ENCODE data around the gene GREM2. TPM values are rescaled to one million over a fixed set of nuclear protein-coding genes. Genes with fewer than 3 reads are reported as not detected.

The GREM2 gene
- total RNA-seq, 1 experiment from 2014 or later = not detected

DNA sequence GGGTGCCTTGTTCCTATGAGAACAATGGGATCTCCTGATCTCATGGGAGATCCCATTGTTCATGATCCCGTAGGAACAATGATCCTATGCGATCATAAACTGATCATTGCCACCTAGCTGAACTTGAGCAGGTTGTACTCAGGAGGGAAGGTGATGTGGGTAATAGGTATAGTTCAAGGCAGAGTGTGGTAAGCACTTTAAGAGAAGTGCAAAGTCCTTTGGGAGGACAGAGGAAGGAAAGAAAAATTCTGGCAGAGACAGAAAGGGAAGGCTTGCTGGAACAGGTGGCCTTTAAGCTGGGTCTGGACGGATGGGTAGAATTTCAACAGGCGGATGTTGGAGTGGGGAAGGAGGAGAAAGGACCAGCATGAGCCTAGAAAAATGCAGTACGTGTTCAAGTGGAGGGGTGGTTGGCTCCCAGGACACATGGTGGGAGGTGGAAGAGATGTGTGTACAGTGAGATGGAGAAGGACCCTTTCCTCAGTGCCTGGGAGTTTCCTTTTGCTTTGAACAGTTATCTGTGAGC lies 22.3 kb downstream of the GREM2 start:
- Mint-ChIP-seq H3K4me1 (ENCODE audit: insufficient read depth, unreplicated experiment) (no peaks in the 10 kb centered on the region), H3K27me3 (ENCODE audit: insufficient read depth, unreplicated experiment) (no peaks in the 10 kb centered on the region), H3K36me3 (ENCODE audit: insufficient read depth, unreplicated experiment) (no peaks in the 10 kb centered on the region), H3K4me3 (ENCODE audit: unreplicated experiment) (no peak overlapping the region), H3K27ac (ENCODE audit: low read depth, unreplicated experiment) (no peak overlapping the region), H3K9me3 (ENCODE audit: unreplicated experiment) (no peaks in the 10 kb centered on the region)
- DNase-seq (ENCODE audit: unreplicated experiment) = no peak
- TF ChIP-seq, protein P1, sequence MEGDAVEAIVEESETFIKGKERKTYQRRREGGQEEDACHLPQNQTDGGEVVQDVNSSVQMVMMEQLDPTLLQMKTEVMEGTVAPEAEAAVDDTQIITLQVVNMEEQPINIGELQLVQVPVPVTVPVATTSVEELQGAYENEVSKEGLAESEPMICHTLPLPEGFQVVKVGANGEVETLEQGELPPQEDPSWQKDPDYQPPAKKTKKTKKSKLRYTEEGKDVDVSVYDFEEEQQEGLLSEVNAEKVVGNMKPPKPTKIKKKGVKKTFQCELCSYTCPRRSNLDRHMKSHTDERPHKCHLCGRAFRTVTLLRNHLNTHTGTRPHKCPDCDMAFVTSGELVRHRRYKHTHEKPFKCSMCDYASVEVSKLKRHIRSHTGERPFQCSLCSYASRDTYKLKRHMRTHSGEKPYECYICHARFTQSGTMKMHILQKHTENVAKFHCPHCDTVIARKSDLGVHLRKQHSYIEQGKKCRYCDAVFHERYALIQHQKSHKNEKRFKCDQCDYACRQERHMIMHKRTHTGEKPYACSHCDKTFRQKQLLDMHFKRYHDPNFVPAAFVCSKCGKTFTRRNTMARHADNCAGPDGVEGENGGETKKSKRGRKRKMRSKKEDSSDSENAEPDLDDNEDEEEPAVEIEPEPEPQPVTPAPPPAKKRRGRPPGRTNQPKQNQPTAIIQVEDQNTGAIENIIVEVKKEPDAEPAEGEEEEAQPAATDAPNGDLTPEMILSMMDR (IDR thresholded peaks at IDR 0.05; ENCODE audit: unreplicated experiment) = no peak
- CTCF ChIA-PET = interaction anchor here (0.5 to 2.4 kb wide), 10 partner anchors 8 to 1398 kb away, joined by 3 to 9 read pairs (median 3); no protein-coding TSS in a partner anchor
- intact Hi-C loops (cut with micrococcal nuclease) = no loop called here
- no TSS peak for BruUV-seq (replicated peaks)
- POLR2A ChIA-PET = interaction anchor here (0.9 kb wide), 1 partner anchor 23 kb away, joined by 3 read pairs; no protein-coding TSS in a partner anchor

DNA sequence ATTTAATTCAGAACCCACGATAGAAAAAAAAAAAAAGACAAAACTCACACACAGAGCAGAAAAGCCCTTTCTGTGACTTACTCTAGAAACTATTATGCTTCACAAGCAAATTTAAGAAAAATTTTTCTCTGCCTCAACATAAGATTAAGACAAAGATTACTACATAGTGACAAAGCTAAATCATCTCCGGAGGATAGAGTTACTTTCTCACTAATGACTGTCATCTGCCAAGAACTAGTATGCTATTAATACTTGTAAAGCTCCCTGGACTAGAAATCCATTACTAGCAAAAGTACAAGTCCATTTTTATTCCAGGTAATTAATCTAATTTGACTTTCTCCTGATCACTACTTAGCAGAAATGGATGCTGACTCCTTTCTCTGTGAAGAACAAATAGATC lies 25.9 kb downstream of the GREM2 start:
- Mint-ChIP-seq H3K27ac (ENCODE audit: low read depth, unreplicated experiment) (no peak overlapping the region), H3K4me1 (ENCODE audit: insufficient read depth, unreplicated experiment) (peaks cover 5% of the 10 kb centered on the region), H3K27me3 (ENCODE audit: insufficient read depth, unreplicated experiment) (no peaks in the 10 kb centered on the region), H3K4me3 (ENCODE audit: unreplicated experiment) (no peak overlapping the region), H3K9me3 (ENCODE audit: unreplicated experiment) (no peaks in the 10 kb centered on the region), H3K36me3 (ENCODE audit: insufficient read depth, unreplicated experiment) (no peaks in the 10 kb centered on the region)
- intact Hi-C loops (cut with micrococcal nuclease) = no loop called here
- CTCF ChIA-PET = interaction anchor here (0.6 to 1.9 kb wide), 5 partner anchors 16 to 419 kb away, joined by 3 to 9 read pairs (median 4); no protein-coding TSS in a partner anchor
- POLR2A ChIA-PET = interaction anchor here (0.6 kb wide), 1 partner anchor 77 kb away, joined by 3 read pairs; no protein-coding TSS in a partner anchor
- no TSS peak for BruUV-seq (replicated peaks)
- TF ChIP-seq, protein P1 (IDR thresholded peaks at IDR 0.05; ENCODE audit: unreplicated experiment) = no peak
- no peak for DNase-seq (ENCODE audit: unreplicated experiment)

DNA sequence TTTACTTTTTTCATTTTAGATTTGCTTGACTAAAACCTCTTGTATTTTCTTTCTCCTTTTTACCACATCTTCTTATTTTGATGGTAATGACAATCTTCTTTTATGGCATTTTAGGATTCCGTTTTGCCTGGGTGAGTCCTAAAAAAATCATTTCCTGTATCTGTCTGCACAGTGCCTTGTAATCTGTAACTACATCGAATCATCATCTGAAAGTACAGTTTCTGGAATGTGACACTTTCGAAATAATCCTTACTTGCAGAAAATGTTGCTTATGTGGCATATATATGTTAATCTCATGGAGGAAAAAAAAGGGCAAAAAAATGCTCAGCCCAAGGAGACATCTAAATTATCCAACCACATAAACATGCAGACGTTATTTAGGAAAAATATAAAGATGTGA lies 29.0 kb downstream of the GREM2 start:
- peaks cover 5% of the 10 kb centered on the region for H3K4me1 Mint-ChIP-seq (ENCODE audit: insufficient read depth, unreplicated experiment)
- H3K27ac Mint-ChIP-seq (ENCODE audit: low read depth, unreplicated experiment) = no peak overlapping the region
- BruUV-seq (replicated peaks) = no TSS peak
- POLR2A ChIA-PET = interaction anchor here (0.7 to 1.0 kb wide), 2 partner anchors 29 to 30 kb away, joined by 3 to 5 read pairs; partner anchors contain the start of gene GREM2
- H3K9me3 Mint-ChIP-seq (ENCODE audit: unreplicated experiment) = no peaks in the 10 kb centered on the region
- TF ChIP-seq, protein P1 (IDR thresholded peaks at IDR 0.05; ENCODE audit: unreplicated experiment) = no peak
- CTCF ChIA-PET = interaction anchor here (0.8 to 2.3 kb wide), 3 partner anchors 8 to 29 kb away, joined by 3 to 9 read pairs (median 5); no protein-coding TSS in a partner anchor
- intact Hi-C loops (cut with micrococcal nuclease) = no loop called here
- DNase-seq (ENCODE audit: unreplicated experiment) = no peak
- H3K27me3 Mint-ChIP-seq (ENCODE audit: insufficient read depth, unreplicated experiment) = no peaks in the 10 kb centered on the region
- H3K4me3 Mint-ChIP-seq (ENCODE audit: unreplicated experiment) = no peak overlapping the region
- no peaks in the 10 kb centered on the region for H3K36me3 Mint-ChIP-seq (ENCODE audit: insufficient read depth, unreplicated experiment)

DNA sequence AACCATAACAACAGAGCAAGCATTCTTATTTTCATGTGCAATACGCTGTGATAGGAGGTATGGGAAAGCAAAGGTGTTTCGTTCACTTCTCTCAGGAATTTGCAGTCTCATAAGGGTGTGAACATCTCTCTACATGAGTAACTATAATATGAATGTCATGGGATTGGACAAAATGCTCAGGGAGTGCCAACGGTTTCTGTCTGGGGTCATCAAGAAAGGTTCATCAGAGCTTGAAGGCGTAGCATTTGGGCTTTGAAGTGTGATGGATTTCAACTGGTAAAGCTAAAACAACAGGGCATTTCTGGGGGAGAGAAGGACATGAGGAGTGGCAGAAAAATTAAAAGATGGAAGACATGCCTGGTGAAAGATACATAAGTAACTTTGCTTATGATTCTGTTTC lies 32.4 kb downstream of the GREM2 start:
- peaks cover 13% of the 10 kb centered on the region for H3K4me1 Mint-ChIP-seq (ENCODE audit: insufficient read depth, unreplicated experiment)
- TF ChIP-seq, protein P1 (IDR thresholded peaks at IDR 0.05; ENCODE audit: unreplicated experiment) = no peak

More for the DNA sequence above, 32.4 kb downstream of the GREM2 start:
- no peaks in the 10 kb centered on the region for H3K27me3 Mint-ChIP-seq (ENCODE audit: insufficient read depth, unreplicated experiment)
- no peaks in the 10 kb centered on the region for H3K36me3 Mint-ChIP-seq (ENCODE audit: insufficient read depth, unreplicated experiment)
- no peak overlapping the region for H3K4me3 Mint-ChIP-seq (ENCODE audit: unreplicated experiment)
- no peaks in the 10 kb centered on the region for H3K9me3 Mint-ChIP-seq (ENCODE audit: unreplicated experiment)
- POLR2A ChIA-PET = interaction anchor here (0.6 kb wide), 1 partner anchor 176 kb away, joined by 3 read pairs; no protein-coding TSS in a partner anchor
- H3K27ac Mint-ChIP-seq (ENCODE audit: low read depth, unreplicated experiment) = no peak overlapping the region
- intact Hi-C loops (cut with micrococcal nuclease) = no loop called here
- no TSS peak for BruUV-seq (replicated peaks)
- CTCF ChIA-PET = no interaction called here
- DNase-seq (ENCODE audit: unreplicated experiment) = no peak

All from MCF 10A (cell line).